Panc1 (cell line): ENCODE data around the gene CALML4. TPM values are rescaled to one million over a fixed set of nuclear protein-coding genes. Genes with fewer than 3 reads are reported as not detected.

Experiments
- ATAC-seq: fragments of 200-7000 bp; cut with Tn5 transposase; 2 replicates; pipeline ENCODE4 v1.9.1; 2020; ENCODE audit warnings: mild to moderate bottlenecking, moderate library complexity
- BruUV-seq: library from RNA; stranded (reverse); fragments of 400-500 nt; replicated peaks from 2 replicates; lab custom pipeline; 2021; lab: Mats Ljungman, UMichigan
- CTCF ChIA-PET: fragments of 300-600 bp; sonication (Branson Sonifier 250); formaldehyde crosslinking; loops from one replicate; lab custom pipeline; 2022; ENCODE audit warnings: antibody characterized with exemption; lab: Charles Lee
- POLR2A ChIA-PET: fragments of 300-600 bp; sonication (Branson Sonifier 250); formaldehyde crosslinking; loops from one replicate; lab custom pipeline; 2022; ENCODE audit warnings: antibody characterized with exemption; lab: Charles Lee
- DNase-seq: peaks from one replicate; pipeline ENCODE4 v3.0.0-alpha.2; 2010; ENCODE audit warnings: low read depth, low spot score
- H3K27ac ChIP-seq: 2 replicates; pipeline ENCODE4 v1.5.1; 2011; ENCODE audit warnings: mild to moderate bottlenecking, low read length, inconsistent platforms
- H3K27me3 ChIP-seq: fragments of 200-500 bp; sonication (Bioruptor generic); 2 replicates; pipeline ENCODE4 v1.6.0; 2014; ENCODE audit warnings: low read length, inconsistent platforms; ENCODE audit not compliant: control insufficient read depth, insufficient read depth
- H3K36me3 ChIP-seq: fragments of 200-500 bp; sonication (Bioruptor generic); 2 replicates; pipeline ENCODE4 v1.5.1; 2014; ENCODE audit warnings: inconsistent platforms, mild to moderate bottlenecking, low read length, moderate library complexity; ENCODE audit not compliant: control insufficient read depth, insufficient read depth
- H3K4me1 ChIP-seq: 2 replicates; pipeline ENCODE4 v1.5.1; 2011; ENCODE audit warnings: inconsistent platforms, mild to moderate bottlenecking, low read length, moderate library complexity; ENCODE audit not compliant: control insufficient read depth, insufficient read depth
- H3K4me3 ChIP-seq, 2 experiments: 2 replicates each; pipeline ENCODE4 v1.5.1; 2011 to 2012; ENCODE audit warnings: low read depth in 2 of 2, low read length in 2 of 2, mild to moderate bottlenecking in 2 of 2, inconsistent platforms in 1 of 2, moderate library complexity in 1 of 2
- H3K9me3 ChIP-seq: fragments of 200-500 bp; sonication (Bioruptor generic); 2 replicates; pipeline ENCODE4 v1.5.1; 2014; ENCODE audit warnings: low read depth, mild to moderate bottlenecking, inconsistent platforms, low read length, moderate library complexity; ENCODE audit not compliant: control insufficient read depth, insufficient read depth
- POLR2AphosphoS5 ChIP-seq: IDR thresholded peaks from 2 replicates; pipeline ENCODE4 v1.6.1; 2012; ENCODE audit warnings: mild to moderate bottlenecking, low read depth, low read length, moderate library complexity
- SIN3A ChIP-seq: IDR thresholded peaks from 2 replicates; pipeline ENCODE4 v1.6.1; 2012; ENCODE audit warnings: low read depth, mild to moderate bottlenecking, low read length, moderate library complexity, borderline replicate concordance; ENCODE audit not compliant: insufficient read depth
- TCF7L2 ChIP-seq: IDR thresholded peaks from 2 replicates; pipeline ENCODE4 v1.6.1; 2011; ENCODE audit warnings: mild to moderate bottlenecking, low read depth, low read length, inconsistent platforms
- in situ Hi-C: cut with HindIII; loops from 2 replicates; pipeline ENCODE4 v1.10.0; 2016; ENCODE audit warnings: low sequenced_read_pairs, low pct_unique_long_range_greater_than_20kb
- intact Hi-C: fragments of 100-400 bp; cut with micrococcal nuclease; formaldehyde crosslinking; loops from one replicate; pipeline ENCODE4 v1.10.0; 2022; ENCODE audit not compliant: unreplicated experiment
- total RNA-seq: library from RNA; stranded (reverse); gene quantifications from one replicate; pipeline ENCODE4 v1.2.1, GENCODE V29; 2021; ENCODE audit not compliant: unreplicated experiment
- TF ChIP-seq, protein P1 (sequence below), 2 experiments: IDR thresholded peaks; 2 replicates each; pipeline ENCODE4 v1.6.1; 2011 to 2012; ENCODE audit warnings: low read depth in 2 of 2, control low read depth in 1 of 2, low read length in 1 of 2, mild to moderate bottlenecking in 1 of 2, moderate library complexity in 1 of 2; ENCODE audit not compliant: insufficient read depth in 1 of 2
- TF ChIP-seq, protein P2 (sequence below): fragments of 450-650 bp; IDR thresholded peaks from 2 replicates; pipeline ENCODE4 v1.5.1; 2017; ENCODE audit warnings: mild to moderate bottlenecking

Gene CALML4
- total RNA-seq, 1 experiment from 2014 or later: 5.4 TPM

DNA sequence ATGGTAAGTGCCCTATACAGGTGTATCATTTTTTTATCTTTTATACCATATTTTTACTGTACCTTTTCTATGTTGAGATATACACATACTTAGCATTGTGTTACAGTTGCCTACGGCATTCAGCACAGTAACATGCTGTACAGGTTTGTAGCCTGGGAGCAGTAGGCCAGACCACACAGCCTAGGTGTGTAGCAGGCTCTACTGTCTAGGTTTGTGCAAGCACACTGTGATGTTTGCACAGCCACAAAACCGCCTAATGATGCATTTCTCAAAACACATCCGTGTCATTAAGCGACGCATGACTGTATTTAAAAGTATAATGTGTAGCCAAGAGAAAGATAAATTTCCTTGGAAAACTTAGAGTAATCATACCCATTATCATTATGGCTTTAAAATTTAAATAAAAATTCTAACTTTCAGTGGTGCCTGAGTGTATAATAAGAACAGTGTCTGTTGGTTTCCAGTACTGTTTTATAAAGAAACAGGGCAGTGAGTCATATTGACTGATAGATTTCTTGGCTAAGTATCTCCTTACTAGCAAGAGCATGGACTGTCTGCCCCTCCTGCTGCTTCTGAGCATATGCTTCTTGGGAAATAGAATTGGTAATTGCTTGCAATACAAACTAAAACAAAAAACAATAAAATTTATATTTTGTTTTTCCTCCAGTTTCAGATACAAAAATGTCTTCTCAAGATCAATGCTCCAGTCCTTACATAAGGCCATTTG lies 18.3 kb downstream of the CALML4 start:
- ChIA-PET CTCF (no interaction called here), POLR2A (no interaction called here)
- in situ Hi-C loops (no loop called here), intact Hi-C loops (no loop called here)
- DNase-seq: no peak
- H3K4me3 ChIP-seq: no peak overlapping the region
- TF ChIP-seq TCF7L2 (no peak), POLR2AphosphoS5 (no peak), SIN3A (no peak)
- TF ChIP-seq, protein P1, sequence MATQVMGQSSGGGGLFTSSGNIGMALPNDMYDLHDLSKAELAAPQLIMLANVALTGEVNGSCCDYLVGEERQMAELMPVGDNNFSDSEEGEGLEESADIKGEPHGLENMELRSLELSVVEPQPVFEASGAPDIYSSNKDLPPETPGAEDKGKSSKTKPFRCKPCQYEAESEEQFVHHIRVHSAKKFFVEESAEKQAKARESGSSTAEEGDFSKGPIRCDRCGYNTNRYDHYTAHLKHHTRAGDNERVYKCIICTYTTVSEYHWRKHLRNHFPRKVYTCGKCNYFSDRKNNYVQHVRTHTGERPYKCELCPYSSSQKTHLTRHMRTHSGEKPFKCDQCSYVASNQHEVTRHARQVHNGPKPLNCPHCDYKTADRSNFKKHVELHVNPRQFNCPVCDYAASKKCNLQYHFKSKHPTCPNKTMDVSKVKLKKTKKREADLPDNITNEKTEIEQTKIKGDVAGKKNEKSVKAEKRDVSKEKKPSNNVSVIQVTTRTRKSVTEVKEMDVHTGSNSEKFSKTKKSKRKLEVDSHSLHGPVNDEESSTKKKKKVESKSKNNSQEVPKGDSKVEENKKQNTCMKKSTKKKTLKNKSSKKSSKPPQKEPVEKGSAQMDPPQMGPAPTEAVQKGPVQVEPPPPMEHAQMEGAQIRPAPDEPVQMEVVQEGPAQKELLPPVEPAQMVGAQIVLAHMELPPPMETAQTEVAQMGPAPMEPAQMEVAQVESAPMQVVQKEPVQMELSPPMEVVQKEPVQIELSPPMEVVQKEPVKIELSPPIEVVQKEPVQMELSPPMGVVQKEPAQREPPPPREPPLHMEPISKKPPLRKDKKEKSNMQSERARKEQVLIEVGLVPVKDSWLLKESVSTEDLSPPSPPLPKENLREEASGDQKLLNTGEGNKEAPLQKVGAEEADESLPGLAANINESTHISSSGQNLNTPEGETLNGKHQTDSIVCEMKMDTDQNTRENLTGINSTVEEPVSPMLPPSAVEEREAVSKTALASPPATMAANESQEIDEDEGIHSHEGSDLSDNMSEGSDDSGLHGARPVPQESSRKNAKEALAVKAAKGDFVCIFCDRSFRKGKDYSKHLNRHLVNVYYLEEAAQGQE (IDR thresholded peaks at IDR 0.05; ENCODE audit: insufficient read depth in 1 of 2, low read depth in 2 of 2, low read length in 1 of 2): no peak
- TF ChIP-seq, protein P2, sequence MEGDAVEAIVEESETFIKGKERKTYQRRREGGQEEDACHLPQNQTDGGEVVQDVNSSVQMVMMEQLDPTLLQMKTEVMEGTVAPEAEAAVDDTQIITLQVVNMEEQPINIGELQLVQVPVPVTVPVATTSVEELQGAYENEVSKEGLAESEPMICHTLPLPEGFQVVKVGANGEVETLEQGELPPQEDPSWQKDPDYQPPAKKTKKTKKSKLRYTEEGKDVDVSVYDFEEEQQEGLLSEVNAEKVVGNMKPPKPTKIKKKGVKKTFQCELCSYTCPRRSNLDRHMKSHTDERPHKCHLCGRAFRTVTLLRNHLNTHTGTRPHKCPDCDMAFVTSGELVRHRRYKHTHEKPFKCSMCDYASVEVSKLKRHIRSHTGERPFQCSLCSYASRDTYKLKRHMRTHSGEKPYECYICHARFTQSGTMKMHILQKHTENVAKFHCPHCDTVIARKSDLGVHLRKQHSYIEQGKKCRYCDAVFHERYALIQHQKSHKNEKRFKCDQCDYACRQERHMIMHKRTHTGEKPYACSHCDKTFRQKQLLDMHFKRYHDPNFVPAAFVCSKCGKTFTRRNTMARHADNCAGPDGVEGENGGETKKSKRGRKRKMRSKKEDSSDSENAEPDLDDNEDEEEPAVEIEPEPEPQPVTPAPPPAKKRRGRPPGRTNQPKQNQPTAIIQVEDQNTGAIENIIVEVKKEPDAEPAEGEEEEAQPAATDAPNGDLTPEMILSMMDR: no peak
- no peaks in the 10 kb centered on the region for H3K9me3 ChIP-seq
- peaks cover 3% of the 10 kb centered on the region; the same call in 1 of the 2 replicates for H3K4me1 ChIP-seq
- BruUV-seq: no TSS peak
- no peaks in the 10 kb centered on the region for H3K27me3 ChIP-seq
- H3K36me3 ChIP-seq: peaks cover 39% of the 10 kb centered on the region
- ATAC-seq: no peak
- no peak overlapping the region for H3K27ac ChIP-seq

DNA sequence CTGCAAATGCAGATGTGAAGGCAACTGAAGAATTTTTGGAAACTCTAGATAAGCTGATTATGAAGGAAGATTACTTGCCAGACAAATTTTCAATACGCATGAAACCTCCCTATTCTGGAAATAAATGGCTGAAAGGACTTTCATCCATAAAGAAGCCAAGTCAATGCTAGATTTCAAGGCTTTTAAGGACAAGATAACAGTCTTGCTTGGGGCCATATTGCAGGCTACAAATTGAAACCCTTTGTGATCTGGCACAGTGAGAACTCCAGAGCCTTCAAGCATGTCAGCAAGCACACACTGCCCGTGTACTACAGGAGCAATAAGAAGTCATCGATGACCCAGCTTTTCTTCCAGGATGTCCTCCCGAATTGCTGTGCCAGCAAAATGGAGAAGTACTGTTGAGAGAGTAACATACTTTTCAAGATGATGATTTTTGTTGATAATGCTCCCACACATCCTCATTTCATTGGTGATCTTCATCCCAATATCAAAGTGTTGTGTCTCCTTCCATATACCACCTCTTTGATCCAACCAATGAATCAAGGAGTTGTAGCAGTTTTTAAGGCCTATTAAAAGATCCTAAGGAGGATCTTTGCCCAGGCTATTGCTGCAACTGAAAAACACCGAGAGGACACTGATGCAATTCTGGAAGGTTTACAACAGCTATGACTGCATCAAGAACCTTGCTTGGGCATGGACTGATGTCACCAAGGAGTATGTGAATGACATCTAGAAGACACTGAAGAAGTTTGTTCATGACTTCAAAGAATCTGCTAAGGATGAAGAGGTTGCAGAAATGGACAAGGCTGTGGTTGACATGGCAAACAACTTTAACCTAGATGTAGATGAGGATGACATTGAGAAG lies 20.3 kb downstream of the CALML4 start:
- no peaks in the 10 kb centered on the region for H3K9me3 ChIP-seq
- no peaks in the 10 kb centered on the region for H3K27me3 ChIP-seq

More for the DNA sequence above, 20.3 kb downstream of the CALML4 start:
- no TSS peak for BruUV-seq
- TF ChIP-seq POLR2AphosphoS5 (no peak), TCF7L2 (no peak), SIN3A (no peak)
- TF ChIP-seq, protein P2: no peak
- TF ChIP-seq, protein P1 (IDR thresholded peaks at IDR 0.05; ENCODE audit: insufficient read depth in 1 of 2, low read depth in 2 of 2, low read length in 1 of 2): no peak
- intact Hi-C loops: no loop called here
- POLR2A ChIA-PET: no interaction called here
- DNase-seq (no peak), ATAC-seq (no peak)
- no peak overlapping the region for H3K27ac ChIP-seq
- H3K4me1 ChIP-seq: 0 out of 2 replicates have a peak, but pooled peaks cover 3% of the 10 kb centered on the region
- in situ Hi-C loops: no loop called here
- H3K36me3 ChIP-seq: peaks cover 35% of the 10 kb centered on the region
- no peak overlapping the region for H3K4me3 ChIP-seq
- CTCF ChIA-PET: interaction anchor here (0.9 kb wide), 1 partner anchor 10 kb away, joined by 4 read pairs; no protein-coding TSS in a partner anchor
